AG04449 (cell line): ENCODE measurements around the gene GSE1.

Experiments
- CTCF ChIA-PET: fragments of 350-600 bp; formaldehyde crosslinking; extraction: SDS; loops from one replicate; lab custom pipeline; 2021; ENCODE audit warnings: antibody characterized with exemption; lab: Yijun Ruan, JAX
- POLR2A ChIA-PET: fragments of 400-600, 350-600 bp; formaldehyde crosslinking; extraction: SDS; loops from one replicate; lab custom pipeline; 2020; ENCODE audit warnings: antibody characterized with exemption, inconsistent platforms; lab: Yijun Ruan, JAX
- DNase-seq: peaks from one replicate; pipeline ENCODE4 v3.0.0-alpha.2; 2010; ENCODE audit warnings: low read depth, low spot score
- H3K4me3 ChIP-seq: 2 replicates; pipeline ENCODE4 v1.5.1; 2011; ENCODE audit warnings: low read depth, mild to moderate bottlenecking, control low read depth, low read length
- TF ChIP-seq, protein P1 (sequence below): IDR thresholded peaks from one replicate; pipeline ENCODE4 v1.5.1; 2011; ENCODE audit warnings: mild to moderate bottlenecking, moderate library complexity, low read length, control low read depth, inconsistent platforms; ENCODE audit not compliant: insufficient read depth; ENCODE audit errors: missing control alignments

GSE1 gene

GRCh38 chr16:85704900-85705846 lies 92.1 kb downstream of the GSE1 start:
- H3K4me3 ChIP-seq = no peak overlapping the region
- no peak for DNase-seq
- CTCF ChIA-PET = interaction anchor here (1.6 kb wide), 1 partner anchor 12 kb away, joined by 10 read pairs; no protein-coding TSS in a partner anchor
- TF ChIP-seq, protein P1, sequence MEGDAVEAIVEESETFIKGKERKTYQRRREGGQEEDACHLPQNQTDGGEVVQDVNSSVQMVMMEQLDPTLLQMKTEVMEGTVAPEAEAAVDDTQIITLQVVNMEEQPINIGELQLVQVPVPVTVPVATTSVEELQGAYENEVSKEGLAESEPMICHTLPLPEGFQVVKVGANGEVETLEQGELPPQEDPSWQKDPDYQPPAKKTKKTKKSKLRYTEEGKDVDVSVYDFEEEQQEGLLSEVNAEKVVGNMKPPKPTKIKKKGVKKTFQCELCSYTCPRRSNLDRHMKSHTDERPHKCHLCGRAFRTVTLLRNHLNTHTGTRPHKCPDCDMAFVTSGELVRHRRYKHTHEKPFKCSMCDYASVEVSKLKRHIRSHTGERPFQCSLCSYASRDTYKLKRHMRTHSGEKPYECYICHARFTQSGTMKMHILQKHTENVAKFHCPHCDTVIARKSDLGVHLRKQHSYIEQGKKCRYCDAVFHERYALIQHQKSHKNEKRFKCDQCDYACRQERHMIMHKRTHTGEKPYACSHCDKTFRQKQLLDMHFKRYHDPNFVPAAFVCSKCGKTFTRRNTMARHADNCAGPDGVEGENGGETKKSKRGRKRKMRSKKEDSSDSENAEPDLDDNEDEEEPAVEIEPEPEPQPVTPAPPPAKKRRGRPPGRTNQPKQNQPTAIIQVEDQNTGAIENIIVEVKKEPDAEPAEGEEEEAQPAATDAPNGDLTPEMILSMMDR = no peak
- POLR2A ChIA-PET = no interaction called here

- no peak for DNase-seq
- ChIA-PET POLR2A (no interaction called here), CTCF (interaction anchor here (1.0 to 1.4 kb wide), 2 partner anchors 10 to 12 kb away, joined by 4 to 5 read pairs; no protein-coding TSS in a partner anchor)
- no peak overlapping the region for H3K4me3 ChIP-seq
- TF ChIP-seq, protein P1 = no peak
These were observed 93.4 kb downstream of the GSE1 start for GRCh38 chr16:85706449-85707034.

- ChIA-PET CTCF (interaction anchor here (1.1 to 1.9 kb wide), 2 partner anchors 9 to 11 kb away, joined by 4 to 15 read pairs; no protein-coding TSS in a partner anchor), POLR2A (interaction anchor here (0.6 kb wide), 1 partner anchor 15 kb away, joined by 4 read pairs; no protein-coding TSS in a partner anchor)
- DNase-seq = no peak
- no peak overlapping the region for H3K4me3 ChIP-seq
- TF ChIP-seq, protein P1 = no peak
These were observed 94.5 kb downstream of the GSE1 start for GRCh38 chr16:85707528-85708095.

- CTCF ChIA-PET = interaction anchor here (1.1 to 1.9 kb wide), 2 partner anchors 9 to 11 kb away, joined by 4 to 15 read pairs; no protein-coding TSS in a partner anchor
- POLR2A ChIA-PET = interaction anchor here (0.6 kb wide), 1 partner anchor 14 kb away, joined by 4 read pairs; no protein-coding TSS in a partner anchor
- DNase-seq = no peak
These were observed 95.2 kb downstream of the GSE1 start for GRCh38 chr16:85708338-85708737.

GRCh38 chr16:85709766-85710585 lies 96.9 kb downstream of the GSE1 start:
- ChIA-PET CTCF (interaction anchor here (1.0 to 1.9 kb wide), 6 partner anchors 7 to 94 kb away, joined by 3 to 15 read pairs (median 5); no protein-coding TSS in a partner anchor), POLR2A (no interaction called here)
- H3K4me3 ChIP-seq = no peak overlapping the region
- DNase-seq = no peak
- TF ChIP-seq, protein P1 = no peak

More at GRCh38 chr16:85708338-85708737, 95.2 kb downstream of the GSE1 start:
- TF ChIP-seq, protein P1 = no peak
- no peak overlapping the region for H3K4me3 ChIP-seq
